ENCODE data around the gene ERGIC3.
A peak's percentile ranks its signal among the peaks of the same experiment; 100 is the strongest.

DNA sequence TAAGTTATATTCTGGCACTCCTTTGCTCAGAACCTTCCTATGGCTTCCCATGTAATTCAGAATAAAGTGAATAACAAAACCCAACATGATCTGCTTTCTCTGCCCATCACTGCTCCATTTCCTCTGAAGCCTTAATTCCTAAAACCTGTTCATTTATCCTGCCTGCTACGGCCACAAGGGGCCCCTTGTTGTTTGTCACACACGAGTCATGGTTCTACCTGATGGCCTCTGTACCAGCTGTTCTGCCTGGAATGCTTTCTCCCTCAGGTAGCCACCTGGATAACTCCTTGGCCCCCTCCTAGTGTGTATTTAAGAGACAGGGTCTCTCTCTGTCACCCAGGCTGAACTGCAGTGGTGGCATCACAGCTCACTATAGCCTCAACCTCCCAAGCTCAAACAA, 26.8 kb downstream of the ERGIC3 start:
- TF ChIP-seq, protein P1, sequence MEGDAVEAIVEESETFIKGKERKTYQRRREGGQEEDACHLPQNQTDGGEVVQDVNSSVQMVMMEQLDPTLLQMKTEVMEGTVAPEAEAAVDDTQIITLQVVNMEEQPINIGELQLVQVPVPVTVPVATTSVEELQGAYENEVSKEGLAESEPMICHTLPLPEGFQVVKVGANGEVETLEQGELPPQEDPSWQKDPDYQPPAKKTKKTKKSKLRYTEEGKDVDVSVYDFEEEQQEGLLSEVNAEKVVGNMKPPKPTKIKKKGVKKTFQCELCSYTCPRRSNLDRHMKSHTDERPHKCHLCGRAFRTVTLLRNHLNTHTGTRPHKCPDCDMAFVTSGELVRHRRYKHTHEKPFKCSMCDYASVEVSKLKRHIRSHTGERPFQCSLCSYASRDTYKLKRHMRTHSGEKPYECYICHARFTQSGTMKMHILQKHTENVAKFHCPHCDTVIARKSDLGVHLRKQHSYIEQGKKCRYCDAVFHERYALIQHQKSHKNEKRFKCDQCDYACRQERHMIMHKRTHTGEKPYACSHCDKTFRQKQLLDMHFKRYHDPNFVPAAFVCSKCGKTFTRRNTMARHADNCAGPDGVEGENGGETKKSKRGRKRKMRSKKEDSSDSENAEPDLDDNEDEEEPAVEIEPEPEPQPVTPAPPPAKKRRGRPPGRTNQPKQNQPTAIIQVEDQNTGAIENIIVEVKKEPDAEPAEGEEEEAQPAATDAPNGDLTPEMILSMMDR (conservative IDR thresholded peaks at IDR 0.05) = peak; percentile 56
- TF ChIP-seq EZH2 (IDR thresholded peaks at IDR 0.05; ENCODE audit: low read depth) = no peak

Data from PC-9 (cell line).